Stimulated activated naive B cell treated with anti-CD40 and anti-IgM and Interleukin-4, amounts not matched to agents 10 μg/mL and 1 μg/mL and 100 μg/mL, for 72 hours (primary cell): ENCODE data around the gene SCFD2.
A peak's percentile ranks its signal among the peaks of the same experiment; 100 is the strongest.

Experiments
- ATAC-seq, 2 donors: fragments of 150-1000 bp; cut with Tn5 transposase; replicated peaks; 2 replicates each; pipeline ENCODE4 v1.10.0; 2021; ENCODE audit warnings: moderate library complexity in 1 of 2
- DNase-seq: peaks from one replicate; pipeline ENCODE4 v3.0.0; 2021
- H3K27ac Mint-ChIP-seq: one replicate; pipeline ENCODE4 v1.8.0; 2022; ENCODE audit warnings: mild to moderate bottlenecking, mixed read lengths
- H3K27me3 Mint-ChIP-seq, 2 donors: one replicate each; pipeline ENCODE4 v1.8.0; 2022; ENCODE audit warnings: mixed read lengths in 2 of 2
- H3K36me3 Mint-ChIP-seq, 2 donors: one replicate each; pipeline ENCODE4 v1.8.0; 2022; ENCODE audit warnings: mixed read lengths in 2 of 2, mild to moderate bottlenecking in 1 of 2
- H3K4me1 Mint-ChIP-seq, 2 donors: one replicate each; pipeline ENCODE4 v1.8.0; 2022; ENCODE audit warnings: mixed read lengths in 2 of 2, mild to moderate bottlenecking in 1 of 2
- H3K4me3 Mint-ChIP-seq, 2 donors: one replicate each; pipeline ENCODE4 v1.8.0; 2022; ENCODE audit warnings: mild to moderate bottlenecking in 2 of 2, mixed read lengths in 2 of 2, moderate library complexity in 1 of 2
- H3K9me3 Mint-ChIP-seq, 2 donors: one replicate each; pipeline ENCODE4 v1.8.0; 2022; ENCODE audit warnings: mixed read lengths in 2 of 2, mild to moderate bottlenecking in 1 of 2

SCFD2 gene

GRCh38 chr4:52863324-52863723 is 502.5 kb downstream of the SCFD2 start:
- Mint-ChIP-seq H3K27me3 (peaks cover 35 to 45% of the 10 kb centered on the region in 2 donors), H3K27ac (no peak overlapping the region), H3K36me3 (peaks cover 6 to 11% of the 10 kb centered on the region in 2 donors), H3K4me1 (peaks cover 5 to 24% of the 10 kb centered on the region in 2 donors), H3K4me3 (peak overlapping the region in 1 of 2 donors; percentile 49), H3K9me3 (peaks cover under 1 to 6% of the 10 kb centered on the region in 2 donors)
- DNase-seq (no peak), ATAC-seq (no peak)

- H3K27me3 Mint-ChIP-seq, result peaks cover 36 to 48% of the 10 kb centered on the region in 2 donors
- H3K4me3 Mint-ChIP-seq, result peak overlapping the region; percentile 84 to 85
- DNase-seq, result no peak
- H3K4me1 Mint-ChIP-seq, result peaks cover 5 to 24% of the 10 kb centered on the region in 2 donors
- H3K36me3 Mint-ChIP-seq, result peaks cover 5 to 10% of the 10 kb centered on the region in 2 donors
- H3K9me3 Mint-ChIP-seq, result peaks cover 7 to 11% of the 10 kb centered on the region in 2 donors
- no peak overlapping the region for H3K27ac Mint-ChIP-seq
- no peak for ATAC-seq
Observed at GRCh38 chr4:52862639-52863161, 503.2 kb downstream of the SCFD2 start.

- Mint-ChIP-seq H3K36me3 (peaks cover 7 to 10% of the 10 kb centered on the region in 2 donors), H3K4me3 (peak within 1 kb of the TSS; percentile 84 to 85), H3K9me3 (peaks cover 13 to 15% of the 10 kb centered on the region in 2 donors), H3K27me3 (peaks cover 43 to 55% of the 10 kb centered on the region in 2 donors), H3K27ac (peak within 1 kb of the TSS; percentile 51), H3K4me1 (peaks cover 6 to 24% of the 10 kb centered on the region in 2 donors)
- DNase-seq (peak; percentile 73), ATAC-seq (peak; percentile 98 to 99)
Observed at GRCh38 chr4:52861879-52862616, 503.8 kb downstream of the SCFD2 start, which contains the start of gene RASL11B. TSS of gene RASL11B (plus strand) at chr4:52862317. CDS start at chr4:52862508, 191 bp downstream.

GRCh38 chr4:52861171-52861823 is 504.6 kb downstream of the SCFD2 start:
- no peak for DNase-seq
- H3K9me3 Mint-ChIP-seq, result peaks cover 16 to 17% of the 10 kb centered on the region in 2 donors
- no peak overlapping the region for H3K27ac Mint-ChIP-seq
- peaks cover 46 to 62% of the 10 kb centered on the region in 2 donors for H3K27me3 Mint-ChIP-seq
- H3K36me3 Mint-ChIP-seq, result peaks cover 7 to 10% of the 10 kb centered on the region in 2 donors
- peaks cover 9 to 24% of the 10 kb centered on the region in 2 donors for H3K4me1 Mint-ChIP-seq
- peak overlapping the region; percentile 84 to 85 for H3K4me3 Mint-ChIP-seq
- ATAC-seq, result no peak

GRCh38 chr4:52860361-52860760 is 505.5 kb downstream of the SCFD2 start:
- Mint-ChIP-seq H3K36me3 (peaks cover 4 to 7% of the 10 kb centered on the region in 2 donors), H3K27me3 (peaks cover 46 to 63% of the 10 kb centered on the region in 2 donors), H3K9me3 (peaks cover 16 to 17% of the 10 kb centered on the region in 2 donors), H3K4me1 (peaks cover 9 to 24% of the 10 kb centered on the region in 2 donors), H3K4me3 (no peak overlapping the region), H3K27ac (no peak overlapping the region)
- DNase-seq, result no peak
- no peak for ATAC-seq

GRCh38 chr4:52856801-52857200 is 509.1 kb downstream of the SCFD2 start:
- H3K4me1 Mint-ChIP-seq, result peaks cover 8 to 10% of the 10 kb centered on the region in 2 donors
- H3K27me3 Mint-ChIP-seq, result peaks cover 38 to 49% of the 10 kb centered on the region in 2 donors
- H3K4me3 Mint-ChIP-seq, result no peak overlapping the region
- ATAC-seq (peak; percentile 28), DNase-seq (no peak)
- H3K36me3 Mint-ChIP-seq, result peaks cover 3 to 7% of the 10 kb centered on the region in 2 donors
- H3K9me3 Mint-ChIP-seq, result peaks cover 16 to 17% of the 10 kb centered on the region in 2 donors
- H3K27ac Mint-ChIP-seq, result no peak overlapping the region

- peaks cover 11 to 18% of the 10 kb centered on the region in 2 donors for H3K27me3 Mint-ChIP-seq
- ATAC-seq (no peak), DNase-seq (no peak)
- H3K9me3 Mint-ChIP-seq, result peaks cover 10 to 16% of the 10 kb centered on the region in 2 donors
- no peak overlapping the region for H3K4me3 Mint-ChIP-seq
- H3K27ac Mint-ChIP-seq, result no peak overlapping the region
- H3K4me1 Mint-ChIP-seq, result peaks cover 0 to 6% of the 10 kb centered on the region in 2 donors
- H3K36me3 Mint-ChIP-seq, result peaks cover 3% of the 10 kb centered on the region in 2 donors
Observed at GRCh38 chr4:52853351-52853750, 512.5 kb downstream of the SCFD2 start.

DNA sequence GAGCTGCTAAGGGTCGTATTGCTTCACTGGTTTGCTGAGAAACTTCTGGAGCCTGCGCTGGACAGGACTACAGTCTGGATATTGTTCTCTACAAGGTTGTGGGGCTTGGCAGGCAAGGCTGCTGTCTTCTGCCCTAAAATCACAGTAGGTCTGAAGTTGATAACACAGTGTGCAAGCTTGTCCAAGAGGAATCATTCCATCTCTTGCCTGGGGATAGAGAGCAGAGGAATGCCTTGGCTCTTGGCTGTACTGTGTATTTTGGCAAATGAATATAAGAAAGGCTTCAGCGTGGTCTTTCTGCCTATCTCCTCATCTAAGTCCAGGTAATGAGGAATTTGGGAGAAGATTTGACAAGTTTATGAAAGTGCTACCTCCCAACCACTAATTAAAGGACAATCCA is 513.1 kb downstream of the SCFD2 start:
- peaks cover 0 to 1% of the 10 kb centered on the region in 2 donors for H3K36me3 Mint-ChIP-seq
- peaks cover 10 to 15% of the 10 kb centered on the region in 2 donors for H3K27me3 Mint-ChIP-seq
- H3K9me3 Mint-ChIP-seq, result peaks cover 4 to 10% of the 10 kb centered on the region in 2 donors
- H3K27ac Mint-ChIP-seq, result no peak overlapping the region
- no peak for ATAC-seq
- H3K4me3 Mint-ChIP-seq, result no peak overlapping the region
- DNase-seq, result no peak
- H3K4me1 Mint-ChIP-seq, result peaks cover 0 to 6% of the 10 kb centered on the region in 2 donors

GRCh38 chr4:52852041-52852440 is 513.8 kb downstream of the SCFD2 start:
- ATAC-seq, result no peak
- H3K36me3 Mint-ChIP-seq, result no peaks in the 10 kb centered on the region

GRCh38 chr4:52850406-52851124 is 515.3 kb downstream of the SCFD2 start:
- Mint-ChIP-seq H3K27ac (no peak overlapping the region), H3K4me3 (no peak overlapping the region), H3K36me3 (no peaks in the 10 kb centered on the region), H3K27me3 (no peaks in the 10 kb centered on the region), H3K9me3 (no peaks in the 10 kb centered on the region), H3K4me1 (peaks cover 0 to 2% of the 10 kb centered on the region in 2 donors)
- no peak for ATAC-seq
- DNase-seq, result no peak

More at GRCh38 chr4:52852041-52852440, 513.8 kb downstream of the SCFD2 start:
- no peak for DNase-seq
- H3K27ac Mint-ChIP-seq, result no peak overlapping the region
- peaks cover 0 to 5% of the 10 kb centered on the region in 2 donors for H3K4me1 Mint-ChIP-seq
- H3K9me3 Mint-ChIP-seq, result peaks cover under 1 to 3% of the 10 kb centered on the region in 2 donors
- peaks cover 3 to 8% of the 10 kb centered on the region in 2 donors for H3K27me3 Mint-ChIP-seq
- H3K4me3 Mint-ChIP-seq, result no peak overlapping the region

- H3K4me3 Mint-ChIP-seq, result no peak overlapping the region
- peaks cover 8 to 9% of the 10 kb centered on the region in 2 donors for H3K4me1 Mint-ChIP-seq
- no peaks in the 10 kb centered on the region for H3K36me3 Mint-ChIP-seq
- DNase-seq (no peak), ATAC-seq (no peak)
- H3K27me3 Mint-ChIP-seq, result no peaks in the 10 kb centered on the region
- no peak overlapping the region for H3K27ac Mint-ChIP-seq
- peaks cover 2 to 6% of the 10 kb centered on the region in 2 donors for H3K9me3 Mint-ChIP-seq
Observed at GRCh38 chr4:52848254-52848653, 517.6 kb downstream of the SCFD2 start.

DNA sequence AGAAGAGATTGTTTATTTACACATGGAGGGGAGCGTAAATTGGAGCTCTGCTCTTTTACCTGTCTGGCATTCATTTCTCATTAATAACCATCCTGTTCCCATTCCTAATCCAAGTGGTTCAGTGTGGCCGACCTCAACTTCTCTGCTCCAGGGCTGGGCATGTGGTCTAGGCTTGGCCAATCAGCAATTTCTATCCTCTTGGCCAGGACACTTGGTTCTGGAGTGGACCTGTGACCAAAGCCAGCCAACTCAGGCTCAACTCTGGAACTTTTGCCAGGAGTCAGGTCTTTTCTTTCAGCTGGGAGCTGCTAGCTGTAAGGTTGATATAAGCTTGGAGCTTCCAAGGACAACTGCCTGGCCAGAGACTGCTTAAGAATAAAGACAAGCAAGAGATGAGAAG is 519.4 kb downstream of the SCFD2 start:
- H3K9me3 Mint-ChIP-seq, result peaks cover 2 to 6% of the 10 kb centered on the region in 2 donors
- no peak overlapping the region for H3K4me3 Mint-ChIP-seq
- peaks cover 15 to 22% of the 10 kb centered on the region in 2 donors for H3K4me1 Mint-ChIP-seq
- no peaks in the 10 kb centered on the region for H3K27me3 Mint-ChIP-seq
- no peaks in the 10 kb centered on the region for H3K36me3 Mint-ChIP-seq
- no peak overlapping the region for H3K27ac Mint-ChIP-seq
- ATAC-seq, result no peak
- DNase-seq, result no peak

DNA sequence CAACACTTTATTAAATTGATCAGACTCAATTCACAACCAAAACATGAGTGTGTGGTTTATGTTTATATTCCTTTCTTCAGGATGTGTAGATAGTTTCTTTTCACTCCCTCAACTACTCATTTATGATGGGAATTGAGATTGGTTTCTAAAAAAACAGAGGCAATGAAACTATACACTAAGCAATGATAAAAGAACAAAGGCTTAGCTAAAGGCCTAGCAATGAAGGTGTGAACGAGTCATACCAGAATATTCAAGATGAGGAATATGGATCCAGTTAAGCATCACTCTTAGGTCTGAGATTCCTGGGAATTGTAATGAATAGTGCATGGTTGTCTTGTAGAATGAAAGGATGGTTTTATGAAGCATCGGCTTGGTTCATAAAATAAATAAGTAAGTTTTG is 521.3 kb downstream of the SCFD2 start:
- ATAC-seq (no peak), DNase-seq (no peak)
- H3K4me3 Mint-ChIP-seq, result no peak overlapping the region
- H3K9me3 Mint-ChIP-seq, result peaks cover 2 to 6% of the 10 kb centered on the region in 2 donors
- peaks cover 15 to 22% of the 10 kb centered on the region in 2 donors for H3K4me1 Mint-ChIP-seq
- H3K36me3 Mint-ChIP-seq, result no peaks in the 10 kb centered on the region
- no peaks in the 10 kb centered on the region for H3K27me3 Mint-ChIP-seq
- no peak overlapping the region for H3K27ac Mint-ChIP-seq

DNA sequence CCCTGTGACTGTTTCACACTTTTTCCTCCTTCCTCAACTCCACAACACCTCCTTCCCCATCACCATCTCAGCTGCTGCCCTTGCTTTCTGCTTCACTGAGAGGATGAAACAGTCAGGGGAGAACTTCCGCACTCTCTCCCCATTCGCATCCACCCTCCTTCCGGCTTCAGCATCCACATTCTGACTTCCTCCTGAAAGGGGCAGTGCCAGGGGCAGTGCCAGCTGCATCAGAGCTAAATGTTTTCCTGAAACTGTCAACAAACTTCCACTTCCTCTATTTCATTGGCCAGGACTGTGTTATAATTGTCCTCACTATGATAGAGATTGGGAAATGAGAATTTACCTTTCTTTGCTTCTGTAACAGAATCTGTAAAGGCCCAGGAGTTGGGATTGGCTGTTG is 521.9 kb downstream of the SCFD2 start:
- Mint-ChIP-seq H3K4me3 (peak overlapping the region in 1 of 2 donors; percentile 33), H3K27ac (peak overlapping the region; percentile 75), H3K27me3 (no peaks in the 10 kb centered on the region), H3K9me3 (peaks cover 2 to 6% of the 10 kb centered on the region in 2 donors), H3K4me1 (peaks cover 15 to 22% of the 10 kb centered on the region in 2 donors), H3K36me3 (no peaks in the 10 kb centered on the region)
- peak; percentile 34 for DNase-seq
- ATAC-seq, result peak; percentile 92 to 95
